Measurements from ENCODE around the gene MATR3.
"Not testable (repeated sequence)": the region's sequence is repeated elsewhere in the genome, so short reads cannot be mapped to it uniquely, and the experiment has no call there.

Gene MATR3

GRCh38 chr5:139343476-139343875, 49.9 kb downstream of the MATR3 start:
- peaks cover 28% of the 10 kb centered on the region for H4K20me1 ChIP-seq (ENCODE audit: insufficient read depth, low read length)
- no peak for TF ChIP-seq EZH2phosphoT487 (IDR thresholded peaks at IDR 0.05; ENCODE audit: low read depth)
- no peak for TF ChIP-seq CTCF (IDR thresholded peaks at IDR 0.05; ENCODE audit: low read depth, low read length)

GRCh38 chr5:139344177-139344576, 50.6 kb downstream of the MATR3 start:
- H4K20me1 ChIP-seq (ENCODE audit: insufficient read depth, low read length): peaks cover 28% of the 10 kb centered on the region
- no peak overlapping the region for H3K4me3 ChIP-seq (ENCODE audit: low read length)
- peaks cover 69% of the 10 kb centered on the region for H3K79me2 ChIP-seq (ENCODE audit: low read length)
- no peak overlapping the region for H3K9ac ChIP-seq (ENCODE audit: low read length)
- no peak for TF ChIP-seq EZH2phosphoT487 (IDR thresholded peaks at IDR 0.05; ENCODE audit: low read depth)
- no peak for TF ChIP-seq CTCF (IDR thresholded peaks at IDR 0.05; ENCODE audit: low read depth, low read length)
- no peak overlapping the region for H3K4me2 ChIP-seq (ENCODE audit: low read length)
- H3K27me3 ChIP-seq (ENCODE audit: low read depth, low read length): no peaks in the 10 kb centered on the region
- H3K36me3 ChIP-seq (replicated peaks; ENCODE audit: low read depth, low read length): peaks cover 9% of the 10 kb centered on the region
- no peak overlapping the region for H3K27ac ChIP-seq (ENCODE audit: low read length)
- no peak overlapping the region for H2AFZ ChIP-seq (ENCODE audit: low read depth, low read length)
- H3K9me3 ChIP-seq (ENCODE audit: insufficient read depth, low read length): no peaks in the 10 kb centered on the region
- peaks cover 11% of the 10 kb centered on the region for H3K4me1 ChIP-seq (ENCODE audit: low read length)

More at GRCh38 chr5:139343476-139343875, 49.9 kb downstream of the MATR3 start:
- 0 out of 2 replicates have a peak overlapping the region, but pooled peaks have one; percentile 79 for H3K9ac ChIP-seq (ENCODE audit: low read length)
- peaks cover 9% of the 10 kb centered on the region for H3K36me3 ChIP-seq (replicated peaks; ENCODE audit: low read depth, low read length)
- H2AFZ ChIP-seq (ENCODE audit: low read depth, low read length): no peak overlapping the region
- no peak overlapping the region for H3K27ac ChIP-seq (ENCODE audit: low read length)
- H3K79me2 ChIP-seq (ENCODE audit: low read length): peaks cover 64% of the 10 kb centered on the region
- no peaks in the 10 kb centered on the region for H3K27me3 ChIP-seq (ENCODE audit: low read depth, low read length)
- H3K9me3 ChIP-seq (ENCODE audit: insufficient read depth, low read length): no peaks in the 10 kb centered on the region
- H3K4me2 ChIP-seq (ENCODE audit: low read length): peak overlapping the region; percentile 82
- H3K4me3 ChIP-seq (ENCODE audit: low read length): peak overlapping the region; percentile 97
- peaks cover 11% of the 10 kb centered on the region for H3K4me1 ChIP-seq (ENCODE audit: low read length)

- H3K4me3 ChIP-seq (ENCODE audit: low read length); H3K4me2 ChIP-seq (ENCODE audit: low read length); H3K9ac ChIP-seq (ENCODE audit: low read length); H3K27ac ChIP-seq (ENCODE audit: low read length); H3K27me3 ChIP-seq (ENCODE audit: low read depth, low read length); H3K9me3 ChIP-seq (ENCODE audit: insufficient read depth, low read length); H3K36me3 ChIP-seq (replicated peaks; ENCODE audit: low read depth, low read length); H2AFZ ChIP-seq (ENCODE audit: low read depth, low read length): not testable (repeated sequence)
- Histone ChIP-seq H4K20me1 (ENCODE audit: insufficient read depth, low read length) (peaks cover 28% of the 10 kb centered on the region), H3K4me1 (ENCODE audit: low read length) (peaks cover 11% of the 10 kb centered on the region), H3K79me2 (ENCODE audit: low read length) (peaks cover 78% of the 10 kb centered on the region)
These were observed 51.9 kb downstream of the MATR3 start for GRCh38 chr5:139345442-139345841.

GRCh38 chr5:139347863-139348262, 54.3 kb downstream of the MATR3 start:
- peaks cover 31% of the 10 kb centered on the region for H4K20me1 ChIP-seq (ENCODE audit: insufficient read depth, low read length)
- H3K79me2 ChIP-seq (ENCODE audit: low read length): peaks cover 76% of the 10 kb centered on the region
- not testable (repeated sequence) for H3K4me3 ChIP-seq (ENCODE audit: low read length); H3K27me3 ChIP-seq (ENCODE audit: low read depth, low read length); H2AFZ ChIP-seq (ENCODE audit: low read depth, low read length); H3K4me1 ChIP-seq (ENCODE audit: low read length); H3K36me3 ChIP-seq (replicated peaks; ENCODE audit: low read depth, low read length); H3K9ac ChIP-seq (ENCODE audit: low read length); H3K27ac ChIP-seq (ENCODE audit: low read length); H3K9me3 ChIP-seq (ENCODE audit: insufficient read depth, low read length); H3K4me2 ChIP-seq (ENCODE audit: low read length)

- no peaks in the 10 kb centered on the region for H3K27me3 ChIP-seq (ENCODE audit: low read depth, low read length)
- no peaks in the 10 kb centered on the region for H3K4me1 ChIP-seq (ENCODE audit: low read length)
- H3K4me3 ChIP-seq (ENCODE audit: low read length): no peak overlapping the region
- no peaks in the 10 kb centered on the region for H3K36me3 ChIP-seq (replicated peaks; ENCODE audit: low read depth, low read length)
- TF ChIP-seq EZH2phosphoT487 (IDR thresholded peaks at IDR 0.05; ENCODE audit: low read depth) (no peak), CTCF (IDR thresholded peaks at IDR 0.05; ENCODE audit: low read depth, low read length) (no peak)
- H3K4me2 ChIP-seq (ENCODE audit: low read length): no peak overlapping the region
- H3K27ac ChIP-seq (ENCODE audit: low read length): no peak overlapping the region
- peaks cover 34% of the 10 kb centered on the region; the same call in 1 of the 2 replicates for H4K20me1 ChIP-seq (ENCODE audit: insufficient read depth, low read length)
- peaks cover 44% of the 10 kb centered on the region for H3K79me2 ChIP-seq (ENCODE audit: low read length)
- H3K9me3 ChIP-seq (ENCODE audit: insufficient read depth, low read length): no peaks in the 10 kb centered on the region
- H2AFZ ChIP-seq (ENCODE audit: low read depth, low read length): no peak overlapping the region
- no peak overlapping the region for H3K9ac ChIP-seq (ENCODE audit: low read length)
These were observed 60.6 kb downstream of the MATR3 start for GRCh38 chr5:139354186-139354585.

- H3K36me3 ChIP-seq (replicated peaks; ENCODE audit: low read depth, low read length); H3K4me3 ChIP-seq (ENCODE audit: low read length); H3K4me2 ChIP-seq (ENCODE audit: low read length); H3K27ac ChIP-seq (ENCODE audit: low read length); H3K9me3 ChIP-seq (ENCODE audit: insufficient read depth, low read length); H2AFZ ChIP-seq (ENCODE audit: low read depth, low read length); H3K4me1 ChIP-seq (ENCODE audit: low read length); H3K27me3 ChIP-seq (ENCODE audit: low read depth, low read length); H3K9ac ChIP-seq (ENCODE audit: low read length): not testable (repeated sequence)
- H3K79me2 ChIP-seq (ENCODE audit: low read length): peaks cover 46% of the 10 kb centered on the region
- peaks cover 32% of the 10 kb centered on the region; the same call in 1 of the 2 replicates for H4K20me1 ChIP-seq (ENCODE audit: insufficient read depth, low read length)
These were observed 62.4 kb downstream of the MATR3 start for GRCh38 chr5:139355900-139356299.

All from OCI-LY3 (cell line).